Smooth muscle cell (in vitro differentiated cells): ENCODE results near the gene LYST. TPM values are rescaled to one million over a fixed set of nuclear protein-coding genes. Genes with fewer than 3 reads are reported as not detected.

Experiments
- DNase-seq: peaks from one replicate; lab custom pipeline; 2025; ENCODE audit not compliant: unreplicated experiment; lab: John Stamatoyannopoulos, UW
- H2AFZ ChIP-seq: fragments of 200-600 bp; sonication (generic); 2 replicates; pipeline ENCODE4 v1.6.0; 2016; ENCODE audit warnings: antibody characterized with exemption, low read depth, mild to moderate bottlenecking
- H3F3A ChIP-seq: fragments of 200-600 bp; sonication (generic); 2 replicates; pipeline ENCODE4 v1.6.0; 2017; ENCODE audit warnings: antibody characterized with exemption, low read depth
- H3K27ac ChIP-seq: fragments of 200-600 bp; sonication (generic); 2 replicates; pipeline ENCODE4 v1.5.1; 2016; ENCODE audit warnings: low read depth, mild to moderate bottlenecking
- H3K27me3 ChIP-seq: fragments of 200-600 bp; sonication (generic); 2 replicates; pipeline ENCODE4 v1.6.1; 2016; ENCODE audit warnings: low read depth, mild to moderate bottlenecking
- H3K36me3 ChIP-seq: fragments of 200-600 bp; sonication (generic); 2 replicates; pipeline ENCODE4 v1.5.1; 2016; ENCODE audit warnings: low read depth
- H3K4me1 ChIP-seq: fragments of 200-600 bp; sonication (generic); 2 replicates; pipeline ENCODE4 v1.5.1; 2016; ENCODE audit warnings: low read depth
- H3K4me2 ChIP-seq: fragments of 200-600 bp; sonication (generic); 2 replicates; pipeline ENCODE4 v1.6.0; 2016; ENCODE audit warnings: mild to moderate bottlenecking
- H3K4me3 ChIP-seq: fragments of 200-600 bp; sonication (generic); 2 replicates; pipeline ENCODE4 v1.5.1; 2016; ENCODE audit warnings: mild to moderate bottlenecking
- H3K79me2 ChIP-seq: fragments of 200-600 bp; sonication (generic); 2 replicates; pipeline ENCODE4 v1.6.0; 2016; ENCODE audit warnings: low read depth, mild to moderate bottlenecking
- H3K9ac ChIP-seq: fragments of 200-600 bp; sonication (generic); 2 replicates; pipeline ENCODE4 v1.6.0; 2016; ENCODE audit warnings: low read depth
- H3K9me3 ChIP-seq: fragments of 200-600 bp; sonication (generic); replicated peaks from 2 replicates; pipeline ENCODE4 v1.5.1; 2016; ENCODE audit warnings: low read depth
- H4K20me1 ChIP-seq: fragments of 200-600 bp; sonication (generic); 2 replicates; pipeline ENCODE4 v1.6.0; 2016; ENCODE audit warnings: low read depth
- WGBS: methylation state at CpG from one replicate; pipeline ENCODE4 v1.1.7; 2016; ENCODE audit warnings: low lambda C conversion rate; 5-methylcytosine and 5-hydroxymethylcytosine counted together
- microRNA counts: library from miRNA; unstranded; fragments of <30 nt; microRNA quantifications from one replicate; lab custom pipeline; 2016
- microRNA-seq: library from miRNA; unstranded; fragments of <30 nt; microRNA quantifications from one replicate; pipeline ENCODE4, GENCODE V29; 2016; ENCODE audit warnings: borderline number of aligned reads
- polyA plus RNA-seq: library from polyadenylated mRNA; unstranded; fragments of >200 nt; fragmentation: Nextera tagmentation; extraction: Ambion mirVana; gene quantifications from 2 replicates; pipeline ENCODE4 v1.2.1, GENCODE V29; 2016
- small RNA-seq: library from RNA; depleted of rRNA; stranded (forward); fragments of <200 nt; gene quantifications from one replicate; pipeline ENCODE3, GENCODE V24; 2014
- total RNA-seq: library from RNA; depleted of rRNA; stranded (reverse); fragments of >200 nt; gene quantifications from 2 replicates; pipeline ENCODE4 v1.2.3, GENCODE V29; 2014
- TF ChIP-seq, protein P1 (sequence below): fragments of 200-600 bp; sonication (generic); IDR thresholded peaks from 2 replicates; pipeline ENCODE4 v1.5.1; 2017; ENCODE audit warnings: borderline replicate concordance, mild to moderate bottlenecking, antibody characterized with exemption; ENCODE audit not compliant: insufficient read depth, poor library complexity, severe bottlenecking

LYST gene
- total and polyA plus RNA-seq, 2 experiments from 2014 or later = 2.2 to 13.5 TPM

DNA sequence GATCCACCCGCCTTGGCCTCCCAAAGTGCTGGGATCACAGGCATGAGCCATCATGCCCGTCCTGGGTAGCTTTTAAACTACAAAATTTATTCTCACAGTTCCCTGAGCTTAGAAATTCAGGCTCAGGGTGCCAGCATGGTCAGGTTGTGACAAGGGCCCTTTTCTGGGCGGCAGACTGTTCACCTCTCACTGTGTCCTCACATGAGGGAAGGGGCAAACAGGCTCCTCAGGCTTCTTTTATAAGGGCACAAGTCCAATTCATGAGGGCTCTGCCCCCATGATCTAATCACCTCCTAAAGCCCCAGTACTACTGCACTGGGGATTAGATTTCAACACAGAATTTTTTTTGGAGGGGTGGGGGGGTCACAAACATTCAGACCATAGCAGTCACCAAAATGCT is 253.9 kb downstream of the LYST start:
- H3K4me1 ChIP-seq = no peaks in the 10 kb centered on the region
- H3F3A ChIP-seq = no peaks in the 10 kb centered on the region
- H3K9me3 ChIP-seq = no peaks in the 10 kb centered on the region
- 80% methylated on average over 3 of the region's 3 CpGs for WGBS
- TF ChIP-seq, protein P1, sequence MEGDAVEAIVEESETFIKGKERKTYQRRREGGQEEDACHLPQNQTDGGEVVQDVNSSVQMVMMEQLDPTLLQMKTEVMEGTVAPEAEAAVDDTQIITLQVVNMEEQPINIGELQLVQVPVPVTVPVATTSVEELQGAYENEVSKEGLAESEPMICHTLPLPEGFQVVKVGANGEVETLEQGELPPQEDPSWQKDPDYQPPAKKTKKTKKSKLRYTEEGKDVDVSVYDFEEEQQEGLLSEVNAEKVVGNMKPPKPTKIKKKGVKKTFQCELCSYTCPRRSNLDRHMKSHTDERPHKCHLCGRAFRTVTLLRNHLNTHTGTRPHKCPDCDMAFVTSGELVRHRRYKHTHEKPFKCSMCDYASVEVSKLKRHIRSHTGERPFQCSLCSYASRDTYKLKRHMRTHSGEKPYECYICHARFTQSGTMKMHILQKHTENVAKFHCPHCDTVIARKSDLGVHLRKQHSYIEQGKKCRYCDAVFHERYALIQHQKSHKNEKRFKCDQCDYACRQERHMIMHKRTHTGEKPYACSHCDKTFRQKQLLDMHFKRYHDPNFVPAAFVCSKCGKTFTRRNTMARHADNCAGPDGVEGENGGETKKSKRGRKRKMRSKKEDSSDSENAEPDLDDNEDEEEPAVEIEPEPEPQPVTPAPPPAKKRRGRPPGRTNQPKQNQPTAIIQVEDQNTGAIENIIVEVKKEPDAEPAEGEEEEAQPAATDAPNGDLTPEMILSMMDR = no peak
- no peaks in the 10 kb centered on the region for H3K79me2 ChIP-seq
- H3K4me2 ChIP-seq = no peak overlapping the region
- H4K20me1 ChIP-seq = no peaks in the 10 kb centered on the region
- H3K36me3 ChIP-seq = no peaks in the 10 kb centered on the region
- H3K27ac ChIP-seq = no peak overlapping the region
- H3K9ac ChIP-seq = no peak overlapping the region
- no peak for DNase-seq
- no peak overlapping the region for H3K4me3 ChIP-seq
- no peaks in the 10 kb centered on the region for H3K27me3 ChIP-seq
- H2AFZ ChIP-seq = no peak overlapping the region

MicroRNAs within 50 kb of the gene (microRNA counts, 767-probe panel; counts per million panel counts)
- microRNA hsa-miR-1537 (lab: Ali Mortazavi, UCI) = 183 counts per million

Small RNA genes within 50 kb of the gene (microRNA-seq; reads per million reads assigned to microRNA genes)
- gene MIR1537 = not detected

Small RNA genes within 50 kb of the gene (small RNA-seq; reads per million reads assigned to genes)
- not detected for gene MIR1537
- not detected for gene RNU6-968P

Other genes starting within 250 kb of the LYST start
- gene GNG4, start 217.1 kb downstream of the LYST start, total RNA-seq = 0.58 and 3.1 TPM in 2 replicates
- gene GNG4, start 217.1 kb downstream of the LYST start, polyA plus RNA-seq = 2.6 and 2.7 TPM in 2 replicates
- 52.9 and 62.9 TPM in 2 replicates for gene NID1, start 198.2 kb upstream of the LYST start, total RNA-seq
- gene NID1, start 198.2 kb upstream of the LYST start, polyA plus RNA-seq = 45.0 and 74.1 TPM in 2 replicates